Coronary artery (tissue), 2 donors: Measurements from ENCODE around the gene SPSB1.

Experiments
- DNase-seq: peaks from one replicate; pipeline ENCODE4 v3.0.0-alpha.2; 2017; ENCODE audit warnings: low spot score
- H3K27ac ChIP-seq, 2 donors: fragments of 200-600 bp; sonication (generic); one replicate each; pipeline ENCODE4 v1.5.1; 2016 to 2019
- H3K4me3 ChIP-seq: fragments of 200-600 bp; sonication (generic); 2 replicates; pipeline ENCODE4 v1.5.1; 2016; ENCODE audit warnings: mild to moderate bottlenecking, moderate library complexity
- CTCF ChIP-seq: fragments of 200-600 bp; sonication (generic); IDR thresholded peaks from one replicate; pipeline ENCODE4 v1.5.1; 2019; ENCODE audit warnings: antibody characterized with exemption

Gene SPSB1

DNA sequence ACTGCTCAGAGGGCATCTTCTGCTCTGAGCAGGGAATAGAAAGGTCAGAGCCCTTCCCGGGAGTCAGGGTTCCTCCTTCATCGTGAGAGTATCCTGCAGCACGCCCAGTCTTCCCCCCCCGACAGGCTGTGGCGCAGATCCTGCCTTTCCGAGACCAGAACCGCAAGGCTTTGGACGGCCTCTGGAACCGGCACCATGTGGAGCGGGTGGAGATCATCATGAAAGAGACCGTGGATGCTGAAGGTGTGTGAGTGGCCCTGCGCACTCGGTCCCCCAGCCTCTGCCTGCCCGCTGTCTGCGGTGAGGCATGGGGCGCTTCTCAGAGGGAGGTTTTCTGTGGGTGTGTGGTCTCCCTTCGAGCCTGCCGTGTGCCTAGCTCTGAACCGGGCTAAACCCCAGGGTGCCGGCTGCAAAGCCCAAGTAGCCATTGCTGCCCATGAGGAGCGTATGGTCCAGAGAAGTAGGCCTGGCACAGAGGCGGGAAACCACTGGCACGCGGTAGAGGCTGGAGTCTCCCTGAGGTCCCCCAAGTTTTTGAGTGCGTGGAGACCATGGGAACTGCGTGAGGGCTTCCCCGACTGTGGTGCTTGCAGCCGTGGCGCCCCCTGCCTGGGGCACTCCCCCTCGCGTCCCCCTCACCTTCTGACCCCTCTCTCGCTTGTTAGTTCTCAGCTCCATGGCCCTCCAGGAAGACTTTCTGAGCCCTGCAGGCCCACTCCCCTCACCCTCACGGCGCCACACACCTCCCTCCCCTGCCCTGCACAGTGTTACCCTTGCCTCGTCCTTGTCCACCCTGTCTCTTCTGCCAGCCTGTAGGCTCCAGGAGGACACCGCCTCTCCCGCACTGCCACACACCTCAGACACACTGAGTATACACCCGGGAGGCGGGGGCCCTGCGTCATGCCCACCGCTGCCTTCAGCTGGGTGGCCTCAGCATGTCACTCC is 45.6 kb upstream of the SPSB1 start:
- TF ChIP-seq CTCF, result no peak
- Histone ChIP-seq H3K27ac (no peak overlapping the region), H3K4me3 (no peak overlapping the region)
- no peak for DNase-seq

- TF ChIP-seq CTCF, result no peak
- no peak overlapping the region for H3K27ac ChIP-seq
- no peak for DNase-seq
- H3K4me3 ChIP-seq, result no peak overlapping the region
Observed at GRCh38 chr1:9247894-9248293, 44.8 kb upstream of the SPSB1 start.

- Histone ChIP-seq H3K27ac (peak overlapping the region in 1 of 2 donors; percentile 87), H3K4me3 (no peak overlapping the region)
- no peak for DNase-seq
- no peak for TF ChIP-seq CTCF
Observed at GRCh38 chr1:9248341-9249262, 44.1 kb upstream of the SPSB1 start.

DNA sequence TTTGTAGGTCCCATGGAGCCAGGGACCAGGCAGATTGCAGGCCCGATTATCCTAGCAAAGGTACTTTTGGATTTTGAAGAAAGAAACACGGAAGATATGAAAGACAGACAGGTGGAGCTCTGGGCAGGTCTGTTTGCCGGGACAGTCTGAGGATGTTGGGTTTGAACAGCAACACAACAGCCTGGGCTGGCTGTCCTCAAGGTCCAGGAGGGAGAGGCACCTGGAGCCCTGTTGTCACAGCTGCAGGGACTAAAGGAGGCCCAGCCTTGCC is 43.5 kb upstream of the SPSB1 start:
- DNase-seq, result no peak
- Histone ChIP-seq H3K4me3 (no peak overlapping the region), H3K27ac (peak overlapping the region; percentile 49 to 87)
- TF ChIP-seq CTCF, result no peak

GRCh38 chr1:9249534-9250410 is 42.9 kb upstream of the SPSB1 start:
- peak overlapping the region; percentile 28 for H3K4me3 ChIP-seq
- H3K27ac ChIP-seq, result peak overlapping the region; percentile 49 to 87
- peak; percentile 40 for TF ChIP-seq CTCF
- DNase-seq, result no peak
